Fibroblast of lung (primary cell): Measurements from ENCODE around the gene TOP1.

ENCODE experiments used
- CTCF ChIP-seq, 2 donors: IDR thresholded peaks in 1 of 2; conservative IDR thresholded peaks in 1 of 2; 1 replicate in 1 of 2; 2 replicates in 1 of 2; pipeline ENCODE4 v1.5.1; 2011 to 2012; ENCODE audit warnings: low read length in 2 of 2, control low read depth in 1 of 2, inconsistent platforms in 1 of 2, low read depth in 1 of 2, mild to moderate bottlenecking in 1 of 2
- EZH2 ChIP-seq: IDR thresholded peaks from 2 replicates; pipeline ENCODE4 v1.5.1; 2012; ENCODE audit warnings: low read length, control low read depth, mild to moderate bottlenecking; ENCODE audit errors: missing control alignments

GRCh38 chr20:41058674-41059635 is 30.3 kb downstream of the TOP1 start:
- no peak for TF ChIP-seq EZH2
- no peak for TF ChIP-seq CTCF (conservative IDR thresholded peaks at IDR 0.05 in 1 of 2, IDR thresholded peaks at IDR 0.05 in 1 of 2; ENCODE audit: low read depth in 1 of 2, low read length in 2 of 2)
